ENCODE measurements around the gene FPGS.
A peak's percentile ranks its signal among the peaks of the same experiment; 100 is the strongest.
"Not testable (repeated sequence)": the region's sequence is repeated elsewhere in the genome, so short reads cannot be mapped to it uniquely, and the experiment has no call there.

Gene FPGS

DNA sequence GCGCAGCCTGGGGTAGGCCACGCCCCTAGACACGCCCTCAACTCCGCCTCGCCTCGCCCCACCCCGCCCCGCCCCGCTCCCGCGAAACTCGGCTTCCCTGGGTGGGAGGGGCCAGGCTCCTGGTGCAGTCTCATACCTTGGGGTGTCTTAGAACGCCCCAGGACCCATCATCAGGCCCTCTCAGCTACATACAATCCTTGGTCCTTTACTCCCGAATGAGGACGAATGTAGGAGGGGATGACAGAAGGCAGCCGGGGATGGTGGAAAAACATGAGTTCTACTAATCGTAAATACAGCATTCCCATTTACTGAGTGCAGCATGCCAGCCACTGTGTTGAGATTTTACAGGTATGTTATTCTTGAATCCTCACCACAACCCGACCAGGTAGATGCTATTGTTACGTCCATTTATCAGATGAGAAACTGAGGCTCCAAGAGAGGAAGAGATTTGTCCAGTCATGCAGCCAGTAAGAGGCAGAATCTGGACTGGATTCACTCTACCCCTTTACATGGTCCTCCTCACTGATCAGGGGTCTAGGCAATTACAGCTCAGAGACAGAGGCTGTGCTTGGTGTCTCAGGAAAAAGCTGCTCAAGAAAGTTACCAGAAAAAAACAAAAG lies 31.0 kb upstream of the FPGS start:
- DNase-seq = no peak

DNA sequence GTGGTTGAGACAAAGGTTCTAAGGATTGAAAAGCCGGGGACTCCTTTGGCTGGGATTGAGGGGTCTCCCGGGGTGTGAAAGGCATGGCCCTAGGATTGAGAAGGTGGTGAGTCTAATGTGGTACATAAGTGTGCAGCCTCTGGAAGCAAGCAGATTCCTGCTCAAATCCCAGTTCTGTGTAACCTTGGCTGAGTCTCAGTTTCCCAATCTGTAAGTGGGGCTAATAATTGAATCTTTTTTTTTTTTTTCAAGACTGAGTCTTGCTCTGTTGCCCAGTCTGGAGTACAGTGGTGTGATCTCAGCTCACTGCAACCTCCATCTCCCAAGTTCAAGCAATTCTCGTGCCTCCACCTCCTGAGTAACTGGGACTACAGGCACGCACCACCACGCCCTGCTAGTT lies 30.1 kb upstream of the FPGS start:
- DNase-seq = no peak

DNA sequence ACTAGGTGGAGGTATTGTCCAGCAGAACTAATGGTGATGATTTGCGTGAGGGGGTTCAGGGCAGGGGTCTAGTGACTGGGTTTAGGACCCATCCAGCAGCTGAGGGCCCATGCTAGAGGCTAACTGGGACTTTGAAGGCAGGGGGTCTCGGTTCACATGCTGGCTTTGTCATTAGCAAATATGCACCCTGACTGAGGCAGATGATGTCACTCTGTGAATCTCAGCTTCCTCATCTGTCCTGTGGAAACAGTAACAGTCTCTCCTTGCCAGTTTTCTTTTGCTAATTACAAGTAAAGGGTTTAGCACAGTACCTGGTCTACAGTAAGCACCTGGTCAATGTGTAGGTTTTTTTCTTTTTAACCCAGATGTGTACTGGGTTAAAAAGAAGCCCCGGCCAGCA lies 29.4 kb upstream of the FPGS start:
- no peak for DNase-seq

- no peak for DNase-seq
Measured at GRCh38 chr9:127773981-127774380, 28.7 kb upstream of the FPGS start.

DNA sequence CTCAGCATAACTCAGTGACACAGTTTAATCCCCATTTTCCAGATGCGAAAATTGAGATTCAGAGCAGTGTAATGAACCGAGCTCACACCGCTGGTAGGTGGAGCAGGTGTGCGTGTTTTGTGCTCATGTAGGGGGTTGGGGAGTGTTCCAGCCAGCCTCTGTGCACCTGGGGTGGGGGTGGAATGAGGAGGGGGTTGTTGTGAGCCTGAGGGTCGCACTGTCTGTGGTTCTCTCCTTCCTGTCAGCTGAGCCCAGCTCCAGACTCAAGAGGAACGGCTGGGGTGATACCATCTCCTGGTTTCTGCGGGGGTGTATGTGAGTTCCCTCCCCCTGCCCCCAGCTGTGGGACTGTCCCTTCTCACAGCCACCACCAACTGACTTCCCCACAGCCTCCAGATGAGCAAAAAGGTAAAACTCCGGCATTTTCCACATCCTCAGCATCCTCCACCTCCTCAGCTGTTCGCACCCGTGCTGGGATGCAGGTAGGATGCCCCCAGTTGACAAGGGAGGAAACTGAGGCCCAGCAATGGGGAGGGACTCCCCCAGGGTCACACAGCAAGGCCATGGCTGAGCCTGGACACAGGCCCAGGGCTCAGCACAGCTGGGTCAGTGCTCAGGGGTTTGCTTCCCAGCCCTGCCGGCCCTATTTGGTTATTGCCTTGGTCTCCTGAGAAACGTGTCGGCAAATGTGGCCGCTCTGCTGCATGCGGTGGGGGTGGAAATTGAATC lies 26.3 kb upstream of the FPGS start:
- no peak for DNase-seq

DNA sequence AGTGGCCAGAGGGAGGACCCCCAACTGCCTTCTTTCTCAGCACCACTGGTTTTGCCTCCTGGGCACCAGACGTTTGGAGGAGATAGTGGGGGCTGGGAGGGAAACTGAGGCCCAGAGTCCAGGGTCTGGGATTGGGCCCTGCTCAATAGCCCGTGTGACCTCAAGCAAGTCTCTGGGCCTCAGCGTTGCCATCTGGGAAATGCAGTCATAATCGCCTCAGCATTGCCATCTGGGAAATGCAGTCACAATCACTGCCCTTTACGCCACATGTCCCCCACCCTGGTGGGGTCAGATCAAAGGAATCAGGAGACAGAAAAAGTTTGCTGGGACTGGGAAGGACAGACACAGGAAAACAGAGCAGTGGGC lies 25.8 kb upstream of the FPGS start:
- no peak for DNase-seq

DNA sequence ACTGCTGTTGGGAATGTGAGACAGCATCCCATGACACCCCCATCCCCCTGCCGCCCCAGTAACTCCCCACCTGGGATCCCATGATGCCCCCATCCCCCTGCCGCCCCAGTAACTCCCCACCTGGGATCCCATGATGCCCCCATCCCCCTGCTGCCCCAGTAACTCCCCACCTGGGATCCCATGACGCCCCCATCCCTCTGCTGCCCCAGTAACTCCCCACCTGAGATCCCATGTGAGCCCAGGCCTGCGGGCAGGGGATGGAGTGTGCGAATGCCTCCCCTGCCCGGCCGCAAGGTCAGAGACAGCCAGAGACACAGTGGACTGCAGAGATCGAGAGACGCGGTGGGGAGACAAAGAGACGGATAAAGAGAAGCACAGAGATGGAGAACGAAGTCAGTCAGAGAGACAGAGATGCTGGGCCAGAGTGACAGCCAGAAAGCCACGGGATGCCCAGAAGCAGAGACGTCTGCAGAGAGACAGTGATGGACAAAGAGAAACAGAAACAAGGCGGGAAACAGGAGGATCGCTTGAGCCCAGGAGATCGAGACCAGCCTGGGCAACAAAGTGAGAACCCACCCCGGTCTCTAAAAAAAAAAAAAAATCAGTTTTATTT lies 25.2 kb upstream of the FPGS start:
- DNase-seq = no peak

- DNase-seq = no peak
Measured at GRCh38 chr9:127778280-127779135, 24.2 kb upstream of the FPGS start, which contains the start of gene SH2D3C. Gene SH2D3C (minus strand): TSS chr9:127778666. CDS start chr9:127778627, 39 bp downstream.

- DNase-seq = no peak
Measured at GRCh38 chr9:127779136-127779981, 23.3 kb upstream of the FPGS start.

DNA sequence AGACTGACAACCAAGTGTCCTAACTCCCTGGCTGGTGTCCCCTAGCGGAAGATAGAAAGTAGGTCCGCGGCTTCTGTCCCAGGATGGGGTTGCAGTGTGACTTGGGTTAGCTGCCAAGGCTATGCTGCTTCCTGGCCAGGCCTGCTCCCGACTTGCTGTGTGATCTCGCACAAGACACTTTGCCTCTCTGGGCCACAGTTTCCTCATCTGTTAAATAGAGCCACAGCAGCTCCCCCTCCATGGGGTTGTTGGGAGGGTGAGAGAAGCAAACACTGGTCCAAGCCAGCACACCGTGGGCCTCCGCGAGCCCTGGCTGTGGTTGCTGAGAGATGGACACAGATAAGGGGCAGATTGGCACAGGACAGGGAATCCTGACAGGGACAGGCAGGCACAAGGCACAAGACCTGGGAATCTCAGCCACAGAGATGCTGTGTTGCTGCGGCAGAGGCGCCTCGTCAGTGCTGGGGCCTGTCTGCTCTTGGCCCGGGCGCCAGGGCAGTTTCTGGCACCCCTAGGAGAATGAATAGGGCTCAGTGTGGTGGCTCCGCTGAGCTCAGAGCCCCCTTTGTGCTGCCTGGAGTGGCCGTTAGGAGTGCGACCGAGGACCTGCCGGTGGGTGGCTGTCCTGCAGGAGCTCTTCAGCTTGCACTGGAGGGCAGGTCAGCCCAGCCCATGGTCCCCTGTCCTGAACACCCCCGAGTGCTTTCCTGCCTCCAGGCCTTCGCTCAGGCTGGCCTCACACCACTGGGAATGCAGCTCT lies 22.4 kb upstream of the FPGS start:
- DNase-seq = no peak

- DNase-seq = not testable (repeated sequence)
Measured at GRCh38 chr9:127780909-127781308, 21.8 kb upstream of the FPGS start.

- DNase-seq = no peak
Measured at GRCh38 chr9:127781806-127782205, 20.9 kb upstream of the FPGS start.

- DNase-seq = no peak
Measured at GRCh38 chr9:127783111-127784008, 19.3 kb upstream of the FPGS start.

- peak; percentile 60 for DNase-seq
Measured at GRCh38 chr9:127785023-127785932, 17.4 kb upstream of the FPGS start.

- peak; percentile 91 for DNase-seq
Measured at GRCh38 chr9:127785933-127786772, 16.5 kb upstream of the FPGS start, which contains the start of gene CDK9. Gene CDK9 (plus strand): TSS chr9:127786034. CDS start chr9:127786149, 115 bp downstream.

- DNase-seq = no peak
Measured at GRCh38 chr9:127786773-127787104, 15.9 kb upstream of the FPGS start.

DNA sequence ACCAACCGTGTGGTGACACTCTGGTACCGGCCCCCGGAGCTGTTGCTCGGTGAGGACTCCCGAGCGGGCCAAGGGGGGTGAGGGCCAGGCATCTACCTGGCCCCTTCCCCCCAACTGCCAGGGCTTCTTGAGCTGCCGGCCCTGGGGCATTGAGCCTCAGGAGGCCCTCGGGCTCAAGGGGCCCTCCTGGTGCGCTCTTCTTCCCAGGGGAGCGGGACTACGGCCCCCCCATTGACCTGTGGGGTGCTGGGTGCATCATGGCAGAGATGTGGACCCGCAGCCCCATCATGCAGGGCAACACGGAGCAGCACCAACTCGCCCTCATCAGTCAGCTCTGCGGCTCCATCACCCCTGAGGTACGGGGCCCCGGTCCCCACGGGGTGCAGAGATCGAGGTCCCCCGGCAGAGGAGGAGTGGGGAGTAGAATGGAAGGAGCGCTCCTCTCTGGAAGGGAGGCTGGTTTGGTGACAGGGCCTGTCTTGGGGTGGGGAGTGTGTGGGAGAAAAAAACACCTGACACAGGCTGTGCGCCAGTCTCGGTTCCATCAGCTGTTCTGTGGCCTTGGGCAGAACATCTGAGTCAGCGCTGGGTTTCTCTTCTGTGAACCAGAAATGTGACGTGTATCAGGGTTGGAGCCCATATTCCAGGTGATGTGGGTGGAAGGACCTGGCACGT lies 14.2 kb upstream of the FPGS start:
- DNase-seq = no peak

DNA sequence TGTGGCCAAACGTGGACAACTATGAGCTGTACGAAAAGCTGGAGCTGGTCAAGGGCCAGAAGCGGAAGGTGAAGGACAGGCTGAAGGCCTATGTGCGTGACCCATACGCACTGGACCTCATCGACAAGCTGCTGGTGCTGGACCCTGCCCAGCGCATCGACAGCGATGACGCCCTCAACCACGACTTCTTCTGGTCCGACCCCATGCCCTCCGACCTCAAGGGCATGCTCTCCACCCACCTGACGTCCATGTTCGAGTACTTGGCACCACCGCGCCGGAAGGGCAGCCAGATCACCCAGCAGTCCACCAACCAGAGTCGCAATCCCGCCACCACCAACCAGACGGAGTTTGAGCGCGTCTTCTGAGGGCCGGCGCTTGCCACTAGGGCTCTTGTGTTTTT lies 13.5 kb upstream of the FPGS start:
- no peak for DNase-seq

Measured in NCI-H2107 (cell line).